GM19351 (cell line): Measurements from ENCODE around the gene EPHB2.

Experiments used
- ATAC-seq: cut with Tn5 transposase; IDR thresholded peaks from one replicate; pipeline ENCODE4 v1.9.1; 2021; ENCODE audit warnings: mild to moderate bottlenecking, moderate library complexity; ENCODE audit not compliant: unreplicated experiment

EPHB2 gene

GRCh38 chr1:22908880-22909426, 198.3 kb downstream of the EPHB2 start:
- no peak for ATAC-seq

GRCh38 chr1:22910286-22910685, 199.6 kb downstream of the EPHB2 start:
- ATAC-seq = no peak

- no peak for ATAC-seq
These were observed 200.5 kb downstream of the EPHB2 start for GRCh38 chr1:22910986-22911651.

GRCh38 chr1:22912311-22912710, 201.7 kb downstream of the EPHB2 start:
- no peak for ATAC-seq

GRCh38 chr1:22913421-22914141, 202.9 kb downstream of the EPHB2 start:
- ATAC-seq = no peak

GRCh38 chr1:22914156-22914555, 203.5 kb downstream of the EPHB2 start:
- no peak for ATAC-seq

- no peak for ATAC-seq
These were observed 204.1 kb downstream of the EPHB2 start for GRCh38 chr1:22914633-22915217.

GRCh38 chr1:22915231-22915630, 204.6 kb downstream of the EPHB2 start:
- ATAC-seq = no peak

GRCh38 chr1:22915816-22916470, 205.3 kb downstream of the EPHB2 start:
- ATAC-seq = no peak

GRCh38 chr1:22916471-22916820, 205.8 kb downstream of the EPHB2 start:
- no peak for ATAC-seq

GRCh38 chr1:22917989-22918388, 207.3 kb downstream of the EPHB2 start:
- no peak for ATAC-seq

GRCh38 chr1:22918644-22919043, 208.0 kb downstream of the EPHB2 start:
- no peak for ATAC-seq

GRCh38 chr1:22919341-22920025, 208.8 kb downstream of the EPHB2 start:
- no peak for ATAC-seq

GRCh38 chr1:22920026-22920733, 209.5 kb downstream of the EPHB2 start:
- no peak for ATAC-seq

- no peak for ATAC-seq
These were observed 210.3 kb downstream of the EPHB2 start for GRCh38 chr1:22920734-22921451.

- ATAC-seq = no peak
These were observed 210.9 kb downstream of the EPHB2 start for GRCh38 chr1:22921452-22922126.

GRCh38 chr1:22922640-22923039, 212.0 kb downstream of the EPHB2 start:
- no peak for ATAC-seq

GRCh38 chr1:22925111-22925510, 214.5 kb downstream of the EPHB2 start:
- ATAC-seq = no peak
